Measurements from ENCODE around the gene TTC34.

Gene TTC34

GRCh38 chr1:2612591-2613365 lies 188.7 kb downstream of the TTC34 start:
- TF ChIP-seq, protein P1, sequence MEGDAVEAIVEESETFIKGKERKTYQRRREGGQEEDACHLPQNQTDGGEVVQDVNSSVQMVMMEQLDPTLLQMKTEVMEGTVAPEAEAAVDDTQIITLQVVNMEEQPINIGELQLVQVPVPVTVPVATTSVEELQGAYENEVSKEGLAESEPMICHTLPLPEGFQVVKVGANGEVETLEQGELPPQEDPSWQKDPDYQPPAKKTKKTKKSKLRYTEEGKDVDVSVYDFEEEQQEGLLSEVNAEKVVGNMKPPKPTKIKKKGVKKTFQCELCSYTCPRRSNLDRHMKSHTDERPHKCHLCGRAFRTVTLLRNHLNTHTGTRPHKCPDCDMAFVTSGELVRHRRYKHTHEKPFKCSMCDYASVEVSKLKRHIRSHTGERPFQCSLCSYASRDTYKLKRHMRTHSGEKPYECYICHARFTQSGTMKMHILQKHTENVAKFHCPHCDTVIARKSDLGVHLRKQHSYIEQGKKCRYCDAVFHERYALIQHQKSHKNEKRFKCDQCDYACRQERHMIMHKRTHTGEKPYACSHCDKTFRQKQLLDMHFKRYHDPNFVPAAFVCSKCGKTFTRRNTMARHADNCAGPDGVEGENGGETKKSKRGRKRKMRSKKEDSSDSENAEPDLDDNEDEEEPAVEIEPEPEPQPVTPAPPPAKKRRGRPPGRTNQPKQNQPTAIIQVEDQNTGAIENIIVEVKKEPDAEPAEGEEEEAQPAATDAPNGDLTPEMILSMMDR (IDR thresholded peaks at IDR 0.05; ENCODE audit: control insufficient read depth, insufficient read depth, low read depth, low read length, missing control alignments), result no peak
- no peak overlapping the region for H3K4me3 ChIP-seq (ENCODE audit: control insufficient read depth, low read depth, low read length)
- no peak for DNase-seq (ENCODE audit: low read depth)

- TF ChIP-seq, protein P1 (IDR thresholded peaks at IDR 0.05; ENCODE audit: control insufficient read depth, insufficient read depth, low read depth, low read length, missing control alignments), result no peak
- DNase-seq (ENCODE audit: low read depth), result no peak
- H3K4me3 ChIP-seq (ENCODE audit: control insufficient read depth, low read depth, low read length), result no peak overlapping the region
Observed at GRCh38 chr1:2611621-2612437, 189.7 kb downstream of the TTC34 start.

- H3K4me3 ChIP-seq (ENCODE audit: control insufficient read depth, low read depth, low read length), result no peak overlapping the region
- TF ChIP-seq, protein P1 (IDR thresholded peaks at IDR 0.05; ENCODE audit: control insufficient read depth, insufficient read depth, low read depth, low read length, missing control alignments), result no peak
- DNase-seq (ENCODE audit: low read depth), result no peak
Observed at GRCh38 chr1:2611031-2611501, 190.4 kb downstream of the TTC34 start.

- no peak for DNase-seq (ENCODE audit: low read depth)
- H3K4me3 ChIP-seq (ENCODE audit: control insufficient read depth, low read depth, low read length), result no peak overlapping the region
- TF ChIP-seq, protein P1 (IDR thresholded peaks at IDR 0.05; ENCODE audit: control insufficient read depth, insufficient read depth, low read depth, low read length, missing control alignments), result no peak
Observed at GRCh38 chr1:2610036-2610959, 191.2 kb downstream of the TTC34 start.

GRCh38 chr1:2609319-2610035 lies 192.0 kb downstream of the TTC34 start:
- no peak for DNase-seq (ENCODE audit: low read depth)
- no peak overlapping the region for H3K4me3 ChIP-seq (ENCODE audit: control insufficient read depth, low read depth, low read length)
- TF ChIP-seq, protein P1 (IDR thresholded peaks at IDR 0.05; ENCODE audit: control insufficient read depth, insufficient read depth, low read depth, low read length, missing control alignments), result no peak
